Right renal pelvis (tissue), 4 donors: ENCODE data around the gene NELL1. TPM values are rescaled to one million over a fixed set of nuclear protein-coding genes. Genes with fewer than 3 reads are reported as not detected.

Source experiments
- DNase-seq, 4 donors: peaks; one replicate each; pipeline ENCODE4 v3.0.0-alpha.2; 2013; ENCODE audit warnings: low read depth in 4 of 4, low spot score in 3 of 4, missing footprints in 1 of 4
- polyA plus RNA-seq, 4 donors: library from polyadenylated mRNA; unstranded; fragments of 120-200 nt; gene quantifications; one replicate each; pipeline ENCODE4 v1.2.1, GENCODE V29; 2013; ENCODE audit not compliant: insufficient read length in 4 of 4

Gene NELL1
- polyA plus RNA-seq, 4 donors: 2.4 to 4.6 (median 3.2) TPM

GRCh38 chr11:21537980-21538379 lies 868.6 kb downstream of the NELL1 start:
- no peak for DNase-seq

- no peak for DNase-seq
Measured at GRCh38 chr11:21541187-21541751, 871.9 kb downstream of the NELL1 start.

GRCh38 chr11:21543901-21544300 lies 874.5 kb downstream of the NELL1 start:
- no peak for DNase-seq

- DNase-seq: no peak
Measured at GRCh38 chr11:21545699-21546098, 876.3 kb downstream of the NELL1 start.

- DNase-seq: no peak
Measured at GRCh38 chr11:21546703-21547102, 877.3 kb downstream of the NELL1 start.

GRCh38 chr11:21552911-21553310 lies 883.5 kb downstream of the NELL1 start:
- peak in 1 of 4 donors; percentile 17 for DNase-seq

GRCh38 chr11:21553795-21554194 lies 884.4 kb downstream of the NELL1 start:
- no peak for DNase-seq

GRCh38 chr11:21554284-21554683 lies 884.9 kb downstream of the NELL1 start:
- no peak for DNase-seq

GRCh38 chr11:21556926-21557325 lies 887.5 kb downstream of the NELL1 start:
- no peak for DNase-seq

GRCh38 chr11:21560466-21560975 lies 891.1 kb downstream of the NELL1 start:
- no peak for DNase-seq

- DNase-seq: no peak
Measured at GRCh38 chr11:21561581-21561980, 892.2 kb downstream of the NELL1 start.

- no peak for DNase-seq
Measured at GRCh38 chr11:21564095-21564494, 894.7 kb downstream of the NELL1 start.

- no peak for DNase-seq
Measured at GRCh38 chr11:21564833-21565682, 895.7 kb downstream of the NELL1 start.

- DNase-seq: no peak
Measured at GRCh38 chr11:21566521-21567117, 897.2 kb downstream of the NELL1 start.

- no peak for DNase-seq
Measured at GRCh38 chr11:21567645-21568290, 898.4 kb downstream of the NELL1 start.

GRCh38 chr11:21572210-21572609 lies 902.8 kb downstream of the NELL1 start:
- no peak for DNase-seq

GRCh38 chr11:21582791-21583190 lies 913.4 kb downstream of the NELL1 start:
- DNase-seq: no peak

GRCh38 chr11:21588754-21589153 lies 919.4 kb downstream of the NELL1 start:
- DNase-seq: no peak

GRCh38 chr11:21602699-21603098 lies 933.3 kb downstream of the NELL1 start:
- DNase-seq: no peak

GRCh38 chr11:21603886-21604285 lies 934.5 kb downstream of the NELL1 start:
- no peak for DNase-seq

- DNase-seq: no peak
Measured at GRCh38 chr11:21604564-21604963, 935.2 kb downstream of the NELL1 start.
